Kidney (tissue), 14 donors: ENCODE results near the gene FBXO36. TPM values are rescaled to one million over a fixed set of nuclear protein-coding genes. Genes with fewer than 3 reads are reported as not detected.

Source experiments
- DNase-seq, 5 donors: peaks; one replicate each; pipeline ENCODE4 v3.0.0-alpha.2; 2013 to 2020
- FAIRE-seq: peaks from 2 replicates; lab custom pipeline; 2012; peaks lifted over from hg19 to GRCh38; lab: Jason Lieb, UNC
- H3K27ac ChIP-seq, 2 donors: one replicate each; pipeline ENCODE4 v1.7.0; 2013; ENCODE audit warnings: low read depth in 2 of 2, low read length in 2 of 2, inconsistent platforms in 1 of 2
- H3K27me3 ChIP-seq: one replicate; pipeline ENCODE4 v1.7.1; 2013; ENCODE audit warnings: low read length, inconsistent platforms; ENCODE audit not compliant: control insufficient read depth, insufficient read depth
- H3K36me3 ChIP-seq, 3 donors: one replicate each; pipeline versions ENCODE4 v1.7.0 to v1.7.1; 2013; ENCODE audit warnings: low read length in 3 of 3, control low read depth in 1 of 3, inconsistent platforms in 1 of 3; ENCODE audit not compliant: insufficient read depth in 3 of 3, control insufficient read depth in 2 of 3
- H3K4me1 ChIP-seq, 3 donors: one replicate each; pipeline versions ENCODE4 v1.7.0 to v1.7.1; 2013; ENCODE audit warnings: low read length in 3 of 3, inconsistent platforms in 1 of 3, low read depth in 1 of 3; ENCODE audit not compliant: control insufficient read depth in 2 of 3, insufficient read depth in 2 of 3
- H3K4me3 ChIP-seq, 3 donors: one replicate each; pipeline versions ENCODE4 v1.7.0 to v1.8.1; 2013; ENCODE audit warnings: low read length in 3 of 3, control low read depth in 1 of 3, inconsistent platforms in 1 of 3
- H3K9ac ChIP-seq, 3 donors: one replicate each; pipeline versions ENCODE4 v1.7.0 to v1.7.1; 2013; ENCODE audit warnings: low read length in 3 of 3, control low read depth in 1 of 3, inconsistent platforms in 1 of 3
- H3K9me3 ChIP-seq, 3 donors: one replicate each; pipeline versions ENCODE4 v1.7.0 to v1.7.1; 2013; ENCODE audit warnings: low read length in 3 of 3, control low read depth in 1 of 3, inconsistent platforms in 1 of 3; ENCODE audit not compliant: control insufficient read depth in 2 of 3, insufficient read depth in 1 of 3
- intact Hi-C: fragments of 100-400 bp; cut with DNase I; formaldehyde crosslinking; loops from one replicate; pipeline ENCODE4 v1.11.1; 2022
- polyA plus RNA-seq: library from polyadenylated mRNA; stranded (reverse); fragments of 350-450 nt; fragmentation: Illumina TruSeq; extraction: RNeasy Lipid Tissue Mini Kit (QIAGEN cat#74804); gene quantifications from one replicate; pipeline ENCODE4 v1.2.3, GENCODE V29; 2014; ENCODE audit warnings: low read depth, low replicate concordance; ENCODE audit not compliant: insufficient read depth
- total RNA-seq: library from RNA; stranded (reverse); fragmentation: NEBNext Ultra II Directional; extraction: Animal tissue kit (Norgen Biotek cat#: 25700); gene quantifications from one replicate; pipeline ENCODE4 v1.2.1, GENCODE V29; 2021
- TF ChIP-seq, protein P1 (sequence below): IDR thresholded peaks from 3 replicates; pipeline ENCODE4 v1.5.1; 2012; ENCODE audit warnings: mild to moderate bottlenecking, moderate library complexity, borderline replicate concordance; ENCODE audit not compliant: insufficient read depth; ENCODE audit errors: extremely low read depth
- donor health status: control.
- donor health status: control.
- donor health status: control.
- donor health status: control.
- donor health status: control.
- donor health status: DM: yes; HTN: yes; CAD: no.
- donor health status: Normal renal cell carcinoma (clear cell type).

FBXO36 gene
- total and polyA plus RNA-seq, 2 donors from 2014 or later: 3.8 to 5.4 TPM

DNA sequence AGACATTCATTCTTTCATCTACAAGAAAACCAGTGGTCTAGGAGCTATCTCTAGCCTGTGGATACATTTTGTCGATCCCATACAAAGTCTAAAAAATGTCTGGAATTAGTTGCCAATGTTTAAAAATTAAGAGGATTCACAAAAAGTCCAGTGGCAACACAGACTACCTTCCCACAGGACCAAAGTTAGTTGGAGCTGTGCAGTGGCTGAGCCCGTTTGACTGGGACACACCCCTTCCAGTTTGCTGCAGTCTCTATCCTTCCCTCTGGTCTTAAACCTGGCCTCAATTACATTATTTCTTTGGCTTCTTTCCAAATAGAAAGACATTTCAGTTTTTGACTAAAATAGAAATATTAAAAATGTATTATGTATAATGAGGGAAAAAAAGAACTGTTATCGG, 127.8 kb downstream of the FBXO36 start:
- no peaks in the 10 kb centered on the region for H3K4me1 ChIP-seq
- no peaks in the 10 kb centered on the region for H3K9me3 ChIP-seq
- intact Hi-C loops: no loop called here
- H3K27me3 ChIP-seq: no peaks in the 10 kb centered on the region
- H3K27ac ChIP-seq: no peak overlapping the region
- DNase-seq (no peak), FAIRE-seq (no peak)
- H3K4me3 ChIP-seq: no peak overlapping the region
- H3K36me3 ChIP-seq: peaks cover 0 to 3% (median 0%) of the 10 kb centered on the region in 3 donors
- H3K9ac ChIP-seq: no peak overlapping the region
- TF ChIP-seq, protein P1, sequence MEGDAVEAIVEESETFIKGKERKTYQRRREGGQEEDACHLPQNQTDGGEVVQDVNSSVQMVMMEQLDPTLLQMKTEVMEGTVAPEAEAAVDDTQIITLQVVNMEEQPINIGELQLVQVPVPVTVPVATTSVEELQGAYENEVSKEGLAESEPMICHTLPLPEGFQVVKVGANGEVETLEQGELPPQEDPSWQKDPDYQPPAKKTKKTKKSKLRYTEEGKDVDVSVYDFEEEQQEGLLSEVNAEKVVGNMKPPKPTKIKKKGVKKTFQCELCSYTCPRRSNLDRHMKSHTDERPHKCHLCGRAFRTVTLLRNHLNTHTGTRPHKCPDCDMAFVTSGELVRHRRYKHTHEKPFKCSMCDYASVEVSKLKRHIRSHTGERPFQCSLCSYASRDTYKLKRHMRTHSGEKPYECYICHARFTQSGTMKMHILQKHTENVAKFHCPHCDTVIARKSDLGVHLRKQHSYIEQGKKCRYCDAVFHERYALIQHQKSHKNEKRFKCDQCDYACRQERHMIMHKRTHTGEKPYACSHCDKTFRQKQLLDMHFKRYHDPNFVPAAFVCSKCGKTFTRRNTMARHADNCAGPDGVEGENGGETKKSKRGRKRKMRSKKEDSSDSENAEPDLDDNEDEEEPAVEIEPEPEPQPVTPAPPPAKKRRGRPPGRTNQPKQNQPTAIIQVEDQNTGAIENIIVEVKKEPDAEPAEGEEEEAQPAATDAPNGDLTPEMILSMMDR: no peak

DNA sequence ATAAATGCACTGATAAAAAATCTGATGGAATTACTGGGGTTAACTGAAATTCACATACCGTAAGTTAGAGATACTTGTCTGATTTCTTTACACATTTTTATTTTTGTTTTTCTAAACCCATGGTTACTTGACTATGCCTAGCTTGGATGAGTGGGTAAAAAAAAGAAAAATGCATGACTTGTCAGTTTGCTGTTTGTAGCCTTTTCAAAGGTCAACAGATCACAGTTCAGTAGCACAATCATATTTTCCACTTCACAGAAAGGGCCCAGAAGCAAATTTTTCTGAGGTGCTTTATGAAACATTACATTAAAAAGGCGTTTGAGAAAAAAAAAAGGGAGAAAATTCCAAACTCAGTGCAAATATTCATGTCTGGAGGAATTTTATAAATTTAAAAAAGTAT, 130.0 kb downstream of the FBXO36 start:
- TF ChIP-seq, protein P1: no peak
- Histone ChIP-seq H3K9me3 (no peaks in the 10 kb centered on the region), H3K4me1 (no peaks in the 10 kb centered on the region), H3K27ac (no peak overlapping the region), H3K36me3 (no peaks in the 10 kb centered on the region), H3K4me3 (no peak overlapping the region), H3K9ac (no peak overlapping the region), H3K27me3 (no peaks in the 10 kb centered on the region)
- no peak for FAIRE-seq
- intact Hi-C loops: no loop called here
- peak in 1 of 5 donors; percentile 18 for DNase-seq

DNA sequence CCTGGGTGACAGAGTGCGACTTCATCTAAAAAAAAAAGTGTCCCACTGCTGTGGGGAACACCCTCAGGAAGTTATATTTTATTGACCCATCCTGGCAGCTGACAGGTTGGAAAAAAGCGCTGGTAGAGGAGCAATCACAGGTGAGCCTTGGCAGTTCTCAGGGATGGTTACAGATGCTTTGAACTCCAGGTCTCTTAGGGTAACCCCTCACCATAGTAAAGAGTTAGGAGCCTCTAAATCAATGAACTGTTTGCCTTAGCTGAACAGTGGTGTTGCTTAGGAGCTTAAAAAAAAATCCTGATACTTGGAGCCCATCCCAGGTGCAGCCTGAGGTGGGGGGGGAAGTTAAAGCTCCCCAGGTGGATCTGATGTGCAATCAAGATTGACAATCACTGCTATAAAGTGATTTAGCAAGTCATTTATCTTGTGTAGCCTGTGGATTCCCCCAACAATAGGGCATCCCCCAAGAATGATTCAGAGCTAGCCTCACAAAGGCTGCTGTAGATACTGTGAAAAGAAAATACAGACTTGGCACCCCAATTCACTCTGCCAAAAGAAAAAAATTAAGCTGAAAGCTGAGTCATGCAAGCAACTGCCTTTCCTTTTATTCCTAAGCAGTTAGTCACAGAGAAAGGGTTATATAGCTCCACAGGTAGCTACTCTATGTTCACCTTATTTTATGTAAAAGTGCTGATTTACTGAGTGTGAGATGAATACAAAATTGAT, 131.6 kb downstream of the FBXO36 start:
- H3K36me3 ChIP-seq: no peaks in the 10 kb centered on the region
- no peak overlapping the region for H3K9ac ChIP-seq
- TF ChIP-seq, protein P1: no peak
- H3K4me1 ChIP-seq: no peaks in the 10 kb centered on the region
- DNase-seq (no peak), FAIRE-seq (no peak)
- intact Hi-C loops: no loop called here
- H3K4me3 ChIP-seq: no peak overlapping the region
- H3K9me3 ChIP-seq: no peaks in the 10 kb centered on the region
- H3K27me3 ChIP-seq: no peaks in the 10 kb centered on the region
- no peak overlapping the region for H3K27ac ChIP-seq
